GM23338 (cell line): ENCODE measurements around the gene CMPK2. TPM values are rescaled to one million over a fixed set of nuclear protein-coding genes. Genes with fewer than 3 reads are reported as not detected.

Experiments used
- ATAC-seq: fragments of 200-7000 bp; cut with Tn5 transposase; 3 replicates; pipeline ENCODE4 v1.9.1; 2020
- DNase-seq: peaks from one replicate; pipeline ENCODE4 v3.0.0-alpha.2; 2015; ENCODE audit warnings: low spot score
- H2AFZ ChIP-seq: fragments of 200-600 bp; sonication (generic); 2 replicates; pipeline ENCODE4 v1.8.0; 2016; ENCODE audit warnings: antibody characterized with exemption, mild to moderate bottlenecking, moderate library complexity
- H3F3A ChIP-seq: fragments of 200-600 bp; sonication (generic); replicated peaks from 2 replicates; pipeline ENCODE4 v1.8.0; 2017; ENCODE audit warnings: antibody characterized with exemption, mixed run types, low read depth
- H3K27ac ChIP-seq: fragments of 200-600 bp; sonication (generic); 2 replicates; pipeline ENCODE4 v1.6.1; 2016; ENCODE audit warnings: low read depth
- H3K27me3 ChIP-seq: fragments of 200-600 bp; sonication (generic); 2 replicates; pipeline ENCODE4 v1.8.0; 2016; ENCODE audit warnings: mild to moderate bottlenecking, mixed run types, moderate library complexity; ENCODE audit not compliant: insufficient read depth
- H3K36me3 ChIP-seq: fragments of 200-600 bp; sonication (generic); 2 replicates; pipeline ENCODE4 v1.8.0; 2016; ENCODE audit warnings: mild to moderate bottlenecking; ENCODE audit not compliant: insufficient read depth
- H3K4me1 ChIP-seq: fragments of 200-600 bp; sonication (generic); 2 replicates; pipeline ENCODE4 v1.8.0; 2016; ENCODE audit warnings: mild to moderate bottlenecking, moderate library complexity; ENCODE audit not compliant: insufficient read depth
- H3K4me2 ChIP-seq: fragments of 200-600 bp; sonication (generic); 2 replicates; pipeline ENCODE4 v1.7.1; 2017; ENCODE audit warnings: mixed run types
- H3K4me3 ChIP-seq: fragments of 200-600 bp; sonication (generic); 2 replicates; pipeline ENCODE4 v1.6.1; 2016; ENCODE audit warnings: mixed run types
- H3K79me2 ChIP-seq: fragments of 200-600 bp; sonication (generic); replicated peaks from 2 replicates; pipeline ENCODE4 v1.8.0; 2017; ENCODE audit warnings: mild to moderate bottlenecking; ENCODE audit not compliant: insufficient read depth
- H3K9me2 ChIP-seq: fragments of 200-600 bp; sonication (generic); 2 replicates; pipeline ENCODE4 v1.8.0; 2017; ENCODE audit not compliant: insufficient read depth
- H4K20me1 ChIP-seq: fragments of 200-600 bp; sonication (generic); replicated peaks from 2 replicates; pipeline ENCODE4 v1.8.0; 2017; ENCODE audit warnings: mild to moderate bottlenecking; ENCODE audit not compliant: insufficient read depth
- H3K27ac Mint-ChIP-seq: 2 replicates; pipeline ENCODE4 v1.8.0; 2020; ENCODE audit warnings: inconsistent platforms, mild to moderate bottlenecking, moderate library complexity, mixed read lengths
- H3K27me3 Mint-ChIP-seq: 3 replicates; pipeline ENCODE4 v1.8.0; 2022; ENCODE audit warnings: low read depth, mild to moderate bottlenecking, moderate library complexity, mixed read lengths, inconsistent platforms; ENCODE audit not compliant: insufficient read depth, poor library complexity
- H3K36me3 Mint-ChIP-seq: 3 replicates; pipeline ENCODE4 v1.8.0; 2021; ENCODE audit warnings: low read depth, mild to moderate bottlenecking, inconsistent platforms, moderate library complexity, mixed read lengths
- H3K4me1 Mint-ChIP-seq: 3 replicates; pipeline ENCODE4 v1.8.0; 2020; ENCODE audit warnings: mild to moderate bottlenecking, inconsistent platforms, mixed read lengths
- H3K4me3 Mint-ChIP-seq: 3 replicates; pipeline ENCODE4 v1.8.0; 2021; ENCODE audit warnings: moderate library complexity, mild to moderate bottlenecking, inconsistent platforms, mixed read lengths
- H3K9me3 Mint-ChIP-seq: 3 replicates; pipeline ENCODE4 v1.8.0; 2020; ENCODE audit warnings: moderate library complexity, mild to moderate bottlenecking, inconsistent platforms, mixed read lengths
- CREB1 ChIP-seq: fragments of 250-450 bp; sonication (Bioruptor Pico); IDR thresholded peaks from 2 replicates; pipeline ENCODE4 v1.5.0; 2020; ENCODE audit warnings: low read depth, mild to moderate bottlenecking, moderate library complexity
- EZH2 ChIP-seq: fragments of 200-600 bp; sonication (generic); IDR thresholded peaks from one replicate; pipeline ENCODE4 v1.8.0; 2017; ENCODE audit warnings: antibody characterized with exemption, mild to moderate bottlenecking, low read depth; ENCODE audit not compliant: unreplicated experiment
- JUNB ChIP-seq: IDR thresholded peaks from one replicate; pipeline ENCODE4 v1.6.1; 2016; ENCODE audit warnings: antibody characterized with exemption; ENCODE audit not compliant: unreplicated experiment
- NANOG ChIP-seq: IDR thresholded peaks from 2 replicates; pipeline ENCODE4 v1.6.1; 2016; ENCODE audit warnings: antibody characterized with exemption, borderline replicate concordance
- POLR2AphosphoS5 ChIP-seq: IDR thresholded peaks from 2 replicates; pipeline ENCODE4 v1.6.1; 2016; ENCODE audit warnings: antibody characterized with exemption, low read depth
- REST ChIP-seq: IDR thresholded peaks from one replicate; pipeline ENCODE4 v1.6.1; 2018; ENCODE audit warnings: antibody characterized with exemption; ENCODE audit not compliant: unreplicated experiment
- STAT1 ChIP-seq: IDR thresholded peaks from one replicate; pipeline ENCODE4 v1.6.1; 2016; ENCODE audit warnings: antibody characterized with exemption; ENCODE audit not compliant: unreplicated experiment
- ZNF114 ChIP-seq: fragments of 250-450 bp; sonication (Bioruptor Pico); IDR thresholded peaks from 2 replicates; pipeline ENCODE4 v1.5.0; 2020; ENCODE audit warnings: mild to moderate bottlenecking, moderate library complexity
- ZNF331 ChIP-seq: fragments of 250-450 bp; sonication (Bioruptor Pico); IDR thresholded peaks from 2 replicates; pipeline ENCODE4 v1.5.0; 2020; ENCODE audit warnings: low read depth, mild to moderate bottlenecking, moderate library complexity
- ZNF462 ChIP-seq: fragments of 250-450 bp; sonication (Bioruptor Pico); IDR thresholded peaks from 2 replicates; pipeline ENCODE4 v1.5.0; 2020; ENCODE audit warnings: mild to moderate bottlenecking, moderate library complexity
- polyA plus RNA-seq: library from polyadenylated mRNA; unstranded; fragments of >200 nt; fragmentation: Nextera tagmentation; extraction: Ambion mirVana; gene quantifications from 2 replicates; pipeline ENCODE4 v1.2.1, GENCODE V29; 2016
- total RNA-seq: library from RNA; depleted of rRNA; stranded (reverse); fragments of >200 nt; shearing (Covaris generic); gene quantifications from 2 replicates; pipeline ENCODE4 v1.2.3, GENCODE V29; 2014
- TF ChIP-seq, protein P1 (sequence below): IDR thresholded peaks from 2 replicates; pipeline ENCODE4 v1.6.1; 2016; ENCODE audit warnings: antibody characterized with exemption

CMPK2 gene
- total and polyA plus RNA-seq, 2 experiments from 2014 or later = 0.13 to 0.56 TPM

DNA sequence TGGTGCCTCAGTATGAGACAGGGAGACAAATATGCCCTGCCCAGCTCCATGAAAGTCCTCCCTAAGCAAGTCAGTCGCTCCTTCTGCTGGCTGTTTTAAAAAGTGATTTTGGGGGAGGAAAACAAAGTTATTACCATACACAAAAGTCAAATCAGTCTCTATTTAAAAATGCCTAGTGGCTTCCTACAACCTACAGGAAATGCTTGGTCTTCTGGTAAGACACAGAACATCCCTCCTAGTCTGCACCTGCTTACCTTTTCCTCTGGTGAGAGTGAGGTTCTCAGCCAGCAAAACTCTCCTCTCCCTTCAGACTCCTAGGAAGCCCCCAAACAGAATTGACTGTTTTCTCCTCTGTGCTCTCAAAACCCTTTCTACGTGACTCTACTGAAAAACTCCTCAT lies 13.5 kb downstream of the CMPK2 start:
- H3K36me3 ChIP-seq = no peaks in the 10 kb centered on the region
- no peaks in the 10 kb centered on the region for H3K4me1 Mint-ChIP-seq
- H2AFZ ChIP-seq = no peak overlapping the region
- no peaks in the 10 kb centered on the region for H3K27me3 ChIP-seq
- TF ChIP-seq NANOG (no peak), JUNB (no peak), EZH2 (no peak), ZNF331 (CRISPR knock-in tag) (no peak)
- no peak overlapping the region for H3K27ac Mint-ChIP-seq
- H4K20me1 ChIP-seq = no peaks in the 10 kb centered on the region
- peaks cover 54% of the 10 kb centered on the region for H3K9me3 Mint-ChIP-seq
- no peak overlapping the region for H3K4me2 ChIP-seq
- DNase-seq (no peak), ATAC-seq (no peak)
- no peaks in the 10 kb centered on the region for H3K9me2 ChIP-seq
- H3K79me2 ChIP-seq = no peaks in the 10 kb centered on the region
- H3K27ac ChIP-seq = no peak overlapping the region
- H3K27me3 Mint-ChIP-seq = no peaks in the 10 kb centered on the region
- no peaks in the 10 kb centered on the region for H3F3A ChIP-seq
- peaks cover 20% of the 10 kb centered on the region; the same call in 2 of the 3 replicates for H3K36me3 Mint-ChIP-seq
- H3K4me3 ChIP-seq = no peak overlapping the region
- H3K4me1 ChIP-seq = peaks cover 6% of the 10 kb centered on the region; the same call in 1 of the 2 replicates
- no peak overlapping the region for H3K4me3 Mint-ChIP-seq

DNA sequence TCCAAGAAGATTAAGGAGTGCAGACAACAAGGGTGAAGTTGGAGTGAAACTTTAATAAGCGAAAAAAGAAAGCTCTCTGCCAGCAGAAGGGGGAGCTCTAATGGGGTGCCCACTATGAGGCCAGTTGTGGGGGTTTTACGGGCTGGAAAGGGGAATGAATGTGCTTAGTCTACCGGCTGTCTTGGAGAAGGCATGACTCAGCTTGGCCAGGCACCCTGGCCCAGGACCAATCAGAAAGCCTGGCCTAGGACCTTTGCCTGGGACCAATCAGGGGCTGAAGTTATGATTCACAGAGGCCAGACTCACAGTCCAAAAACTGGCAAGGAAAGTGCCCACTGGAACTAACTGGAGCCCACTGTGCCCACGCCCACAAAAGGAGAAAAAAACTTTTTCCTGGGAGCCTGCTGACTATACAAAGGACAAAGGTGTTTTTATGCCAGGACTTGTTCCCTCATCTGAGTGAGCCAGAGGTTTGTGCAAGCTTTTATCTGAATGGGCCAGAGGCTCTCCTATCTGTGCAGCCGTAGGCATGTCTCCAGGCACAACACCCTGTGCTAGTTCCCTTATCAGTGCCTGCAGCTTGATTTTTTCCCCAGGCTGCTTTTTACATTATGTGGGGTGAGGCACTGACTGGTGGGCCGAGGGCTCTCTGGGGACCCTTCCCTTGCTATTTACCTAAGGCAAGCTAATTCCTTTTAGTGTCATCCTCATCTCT lies 18.6 kb downstream of the CMPK2 start:
- Mint-ChIP-seq H3K27ac (no peak overlapping the region), H3K36me3 (peaks cover 54% of the 10 kb centered on the region), H3K4me1 (no peaks in the 10 kb centered on the region), H3K4me3 (no peak overlapping the region), H3K9me3 (peaks cover 86% of the 10 kb centered on the region), H3K27me3 (no peaks in the 10 kb centered on the region)
- no peaks in the 10 kb centered on the region for H3K79me2 ChIP-seq
- no peak for ATAC-seq
- no peak overlapping the region for H2AFZ ChIP-seq
- no peak for DNase-seq
- no peak overlapping the region for H3K27ac ChIP-seq
- no peak overlapping the region for H3K4me3 ChIP-seq
- H3K4me2 ChIP-seq = no peak overlapping the region
- H3F3A ChIP-seq = no peaks in the 10 kb centered on the region
- no peaks in the 10 kb centered on the region for H3K4me1 ChIP-seq
- H3K36me3 ChIP-seq = peaks cover 2% of the 10 kb centered on the region
- H3K9me2 ChIP-seq = no peaks in the 10 kb centered on the region
- H4K20me1 ChIP-seq = no peaks in the 10 kb centered on the region
- no peaks in the 10 kb centered on the region for H3K27me3 ChIP-seq
- TF ChIP-seq, protein P1, sequence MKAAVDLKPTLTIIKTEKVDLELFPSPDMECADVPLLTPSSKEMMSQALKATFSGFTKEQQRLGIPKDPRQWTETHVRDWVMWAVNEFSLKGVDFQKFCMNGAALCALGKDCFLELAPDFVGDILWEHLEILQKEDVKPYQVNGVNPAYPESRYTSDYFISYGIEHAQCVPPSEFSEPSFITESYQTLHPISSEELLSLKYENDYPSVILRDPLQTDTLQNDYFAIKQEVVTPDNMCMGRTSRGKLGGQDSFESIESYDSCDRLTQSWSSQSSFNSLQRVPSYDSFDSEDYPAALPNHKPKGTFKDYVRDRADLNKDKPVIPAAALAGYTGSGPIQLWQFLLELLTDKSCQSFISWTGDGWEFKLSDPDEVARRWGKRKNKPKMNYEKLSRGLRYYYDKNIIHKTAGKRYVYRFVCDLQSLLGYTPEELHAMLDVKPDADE = no peak
- TF ChIP-seq CREB1 (no peak), STAT1 (no peak), ZNF114 (CRISPR knock-in tag) (no peak), ZNF462 (no peak), ZNF331 (CRISPR knock-in tag) (no peak), POLR2AphosphoS5 (no peak), REST (no peak), EZH2 (no peak), JUNB (no peak)
